ENCODE results near the gene SCN4B. TPM values are rescaled to one million over a fixed set of nuclear protein-coding genes. Genes with fewer than 3 reads are reported as not detected.

The SCN4B gene
- total and polyA plus RNA-seq, 2 of the 8 experiments (the other 6 are each of a cell fraction or from before 2014, with no cell fraction given): 2.8 to 4.9 TPM

- TF ChIP-seq USF2 (IDR thresholded peaks at IDR 0.05; ENCODE audit: low read length) (no peak), POLR2A (IDR thresholded peaks at IDR 0.05; ENCODE audit: control extremely low read depth in 1 of 2, low read depth in 2 of 2, low read length in 2 of 2) (no peak), ASH2L (IDR thresholded peaks at IDR 0.05; ENCODE audit: low read length) (no peak), SRF (IDR thresholded peaks at IDR 0.05; ENCODE audit: low read depth, low read length) (no peak), SIRT6 (IDR thresholded peaks at IDR 0.05; ENCODE audit: low read length) (no peak), MAX (IDR thresholded peaks at IDR 0.05) (no peak), CREB1 (IDR thresholded peaks at IDR 0.05) (no peak), EZH2 (IDR thresholded peaks at IDR 0.05; ENCODE audit: low read depth, low read length, severe bottlenecking) (no peak), CTBP2 (IDR thresholded peaks at IDR 0.05; ENCODE audit: borderline replicate concordance, insufficient read depth, insufficient read length, low read length) (no peak), POLR2AphosphoS5 (IDR thresholded peaks at IDR 0.05; ENCODE audit: low read depth, low read length) (no peak)
Measured at GRCh38 chr11:118117790-118118601, 34.6 kb downstream of the SCN4B start (continued).

All from H1 (cell line).